Activated T-helper 1 cell treated with anti-CD3 and anti-CD28 coated beads, Interleukin-12 subunit alpha, Interleukin-12 subunit beta, Interleukin-2, Interleukin-4 antibody, amounts not matched to agents 30 ng/mL and 10 ng/mL and 1 ng/mL, durations not matched to agents 14 hours and 24 hours and 36 hours (primary cell): ENCODE results near the gene SLC6A9. TPM values are rescaled to one million over a fixed set of nuclear protein-coding genes. Genes with fewer than 3 reads are reported as not detected.

Experiments
- total RNA-seq: library from RNA; stranded (reverse); gene quantifications from 2 replicates; pipeline ENCODE4 v1.2.3, GENCODE V29; 2022

SLC6A9 gene
- total RNA-seq, 1 donor from 2014 or later: 7.0 TPM

Other genes starting within 250 kb of the SLC6A9 start
- gene ARTN, start 97.7 kb downstream of the SLC6A9 start, total RNA-seq: 0.24 and 0.88 TPM in 2 replicates
- gene IPO13, start 84.5 kb downstream of the SLC6A9 start, total RNA-seq: 28.6 and 33.9 TPM in 2 replicates
- 73.8 and 74.8 TPM in 2 replicates for gene DPH2, start 61.5 kb downstream of the SLC6A9 start, total RNA-seq
- gene ATP6V0B, start 56.5 kb downstream of the SLC6A9 start, total RNA-seq: 187 and 195 TPM in 2 replicates
- gene B4GALT2, start 52.3 kb downstream of the SLC6A9 start, total RNA-seq: 51.2 and 51.3 TPM in 2 replicates
- gene CCDC24, start 39.9 kb downstream of the SLC6A9 start, total RNA-seq: 2.7 TPM in 2 replicates
- gene KLF17, start 87.4 kb upstream of the SLC6A9 start, total RNA-seq: not detected in 2 replicates
- gene KLF18, start 110.2 kb upstream of the SLC6A9 start, total RNA-seq: not detected in 2 replicates
- 37.4 and 38.1 TPM in 2 replicates for gene DMAP1, start 182.0 kb upstream of the SLC6A9 start, total RNA-seq